HCT116 (cell line): ENCODE measurements around the gene DHRS9.

Source experiments
- CEBPB ChIP-seq: IDR thresholded peaks from 2 replicates; pipeline ENCODE4 v1.6.1; 2012; ENCODE audit warnings: low read depth
- CTCF ChIP-seq, 3 experiments: fragments of 200-600 bp in 1 of 3; sonication (generic) in 1 of 3; IDR thresholded peaks in 2 of 3; conservative IDR thresholded peaks in 1 of 3; 2 replicates each; pipeline ENCODE4 v1.5.1; 2012 to 2017; ENCODE audit warnings: low read depth in 2 of 3, low read length in 2 of 3, antibody characterized with exemption in 1 of 3, borderline replicate concordance in 1 of 3, control low read depth in 1 of 3, mild to moderate bottlenecking in 1 of 3, mixed read lengths in 1 of 3, mixed run types in 1 of 3, moderate library complexity in 1 of 3; ENCODE audit not compliant: insufficient read depth in 1 of 3
- EZH2phosphoT487 ChIP-seq: fragments of 200-600 bp; IDR thresholded peaks from 2 replicates; pipeline ENCODE4 v1.6.1; 2018; ENCODE audit warnings: antibody characterized with exemption, borderline replicate concordance
- POLR2A ChIP-seq: IDR thresholded peaks from 2 replicates; pipeline ENCODE4 v1.7.0; 2011; ENCODE audit warnings: borderline replicate concordance; ENCODE audit not compliant: insufficient read depth, insufficient read length; ENCODE audit errors: extremely low read depth
- SIN3A ChIP-seq: IDR thresholded peaks from 2 replicates; pipeline ENCODE4 v1.6.1; 2012; ENCODE audit warnings: low read depth
- SP1 ChIP-seq: IDR thresholded peaks from 2 replicates; pipeline ENCODE4 v1.6.1; 2012; ENCODE audit warnings: low read depth
- SRF ChIP-seq: IDR thresholded peaks from 2 replicates; pipeline ENCODE4 v1.6.1; 2012; ENCODE audit warnings: low read depth

- no peak for TF ChIP-seq SP1
- TF ChIP-seq CEBPB = no peak
- no peak for TF ChIP-seq EZH2phosphoT487
- TF ChIP-seq CTCF (IDR thresholded peaks at IDR 0.05 in 2 of 3, conservative IDR thresholded peaks at IDR 0.05 in 1 of 3; ENCODE audit: borderline replicate concordance in 1 of 3, insufficient read depth in 1 of 3, low read depth in 2 of 3, low read length in 2 of 3) = no peak
- no peak for TF ChIP-seq SIN3A
- no peak for TF ChIP-seq SRF
- TF ChIP-seq POLR2A = no peak
These were observed 2.5 kb upstream of the DHRS9 start for GRCh38 chr2:169066897-169067296.
